ENCODE data around the gene GJA3. TPM values are rescaled to one million over a fixed set of nuclear protein-coding genes. Genes with fewer than 3 reads are reported as not detected.

GJA3 gene
- total RNA-seq, 1 experiment from 2014 or later = 0.92 TPM

DNA sequence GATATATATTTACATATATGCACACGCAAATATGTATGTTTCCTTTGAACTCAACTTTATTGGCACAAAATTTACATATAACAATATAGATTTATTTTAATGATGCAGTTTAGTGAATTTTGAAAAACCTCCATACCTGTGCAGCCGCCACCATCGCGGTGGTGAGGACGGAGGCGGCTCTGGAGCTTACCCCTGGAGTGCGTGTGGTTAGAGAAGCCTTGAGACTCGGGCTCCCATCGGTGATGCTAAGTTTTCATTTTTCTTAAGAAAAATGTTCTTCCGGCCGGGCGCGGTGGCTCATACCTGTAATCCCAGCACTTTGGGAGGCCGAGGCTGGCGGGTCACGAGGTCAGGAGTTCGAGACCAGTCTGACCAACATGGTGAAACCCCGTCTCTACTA is 31.8 kb downstream of the GJA3 start:
- H3K4me3 Mint-ChIP-seq = peak overlapping the region; percentile 61 to 76; a peak in 4 of 5 replicates
- Histone ChIP-seq H3T11ph (ENCODE audit: low read length) (no peak overlapping the region), H3K4me1 (ENCODE audit: insufficient read depth, low read length) (no peaks in the 10 kb centered on the region), H3K4me2 (ENCODE audit: insufficient read depth, insufficient read length, low read length) (peak overlapping the region; percentile 63), H3K4ac (ENCODE audit: low read depth, low read length) (no peak overlapping the region), H2AK5ac (ENCODE audit: insufficient read length, low read length) (no peak overlapping the region), H2BK20ac (ENCODE audit: low read depth, low read length, poor library complexity, severe bottlenecking) (no peak overlapping the region), H4K5ac (ENCODE audit: insufficient read length, low read depth, low read length) (no peak overlapping the region), H3K79me2 (ENCODE audit: insufficient read depth, low read length) (no peaks in the 10 kb centered on the region), H3K27ac (ENCODE audit: insufficient read length, low read depth, low read length) (no peak overlapping the region), H3K79me1 (ENCODE audit: insufficient read depth, low read depth, low read length, poor library complexity, severe bottlenecking) (no peaks in the 10 kb centered on the region), H2BK15ac (ENCODE audit: low read depth, low read length) (no peak overlapping the region), H3K56ac (ENCODE audit: insufficient read length, low read depth, low read length) (no peak overlapping the region), H2BK120ac (ENCODE audit: low read depth, low read length, poor library complexity, severe bottlenecking) (no peak overlapping the region), H4K91ac (ENCODE audit: insufficient read length, low read depth, low read length) (no peak overlapping the region), H2BK12ac (ENCODE audit: insufficient read length, low read depth, low read length) (no peak overlapping the region), H4K8ac (replicated peaks; ENCODE audit: insufficient read length, low read depth, low read length) (no peak overlapping the region), H3K9ac (ENCODE audit: extremely low read depth, insufficient read length, low read length) (no peak overlapping the region), H3K14ac (ENCODE audit: insufficient read depth, low read length) (no peak overlapping the region), H3K9me3 (ENCODE audit: control insufficient read depth, low read depth, low read length) (no peaks in the 10 kb centered on the region), H4K20me1 (ENCODE audit: control insufficient read depth, insufficient read depth, insufficient read length) (no peaks in the 10 kb centered on the region), H3K23ac (ENCODE audit: insufficient read length, low read depth, low read length) (no peak overlapping the region), H2BK5ac (ENCODE audit: insufficient read length, low read length) (no peak overlapping the region), H3K18ac (ENCODE audit: insufficient read length, low read depth, low read length) (no peak overlapping the region), H3K27me3 (ENCODE audit: insufficient read depth, low read length) (peaks cover 6% of the 10 kb centered on the region; the same call in 1 of the 2 replicates), H2AFZ (ENCODE audit: low read length) (no peak overlapping the region), H3K23me2 (ENCODE audit: insufficient read length, low read depth, low read length, poor library complexity, severe bottlenecking) (peaks cover 11% of the 10 kb centered on the region)
- TF ChIP-seq, protein P1, sequence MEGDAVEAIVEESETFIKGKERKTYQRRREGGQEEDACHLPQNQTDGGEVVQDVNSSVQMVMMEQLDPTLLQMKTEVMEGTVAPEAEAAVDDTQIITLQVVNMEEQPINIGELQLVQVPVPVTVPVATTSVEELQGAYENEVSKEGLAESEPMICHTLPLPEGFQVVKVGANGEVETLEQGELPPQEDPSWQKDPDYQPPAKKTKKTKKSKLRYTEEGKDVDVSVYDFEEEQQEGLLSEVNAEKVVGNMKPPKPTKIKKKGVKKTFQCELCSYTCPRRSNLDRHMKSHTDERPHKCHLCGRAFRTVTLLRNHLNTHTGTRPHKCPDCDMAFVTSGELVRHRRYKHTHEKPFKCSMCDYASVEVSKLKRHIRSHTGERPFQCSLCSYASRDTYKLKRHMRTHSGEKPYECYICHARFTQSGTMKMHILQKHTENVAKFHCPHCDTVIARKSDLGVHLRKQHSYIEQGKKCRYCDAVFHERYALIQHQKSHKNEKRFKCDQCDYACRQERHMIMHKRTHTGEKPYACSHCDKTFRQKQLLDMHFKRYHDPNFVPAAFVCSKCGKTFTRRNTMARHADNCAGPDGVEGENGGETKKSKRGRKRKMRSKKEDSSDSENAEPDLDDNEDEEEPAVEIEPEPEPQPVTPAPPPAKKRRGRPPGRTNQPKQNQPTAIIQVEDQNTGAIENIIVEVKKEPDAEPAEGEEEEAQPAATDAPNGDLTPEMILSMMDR (conservative IDR thresholded peaks at IDR 0.05) = no peak
- H3K27me3 Mint-ChIP-seq (ENCODE audit: low read depth) = peaks cover 26% of the 10 kb centered on the region
- peak; percentile 17 for DNase-seq
- H3K36me3 Mint-ChIP-seq (ENCODE audit: insufficient read depth in 1 of 3, low read depth in 3 of 3) = no peaks in the 10 kb centered on the region
- WGBS (ENCODE audit: extremely low coverage, insufficient read length, low lambda C conversion rate) = no CpG with 5 or more reads among the region's 18 CpGs
- H3K4me1 Mint-ChIP-seq = peaks cover 0 to 2% of the 10 kb centered on the region in 2 experiments; a peak in 1 of 4 replicates
- H3K9me3 Mint-ChIP-seq = no peaks in the 10 kb centered on the region
- H3K27ac Mint-ChIP-seq = no peak overlapping the region
